Glomerular visceral epithelial cell (primary cell): Measurements from ENCODE around the gene MELK.
"Not testable (repeated sequence)": the region's sequence is repeated elsewhere in the genome, so short reads cannot be mapped to it uniquely, and the experiment has no call there.

ENCODE experiments used
- DNase-seq: peaks from one replicate; pipeline ENCODE4 v3.0.0-alpha.2; 2016; ENCODE audit errors: extremely low spot score

The MELK gene

DNA sequence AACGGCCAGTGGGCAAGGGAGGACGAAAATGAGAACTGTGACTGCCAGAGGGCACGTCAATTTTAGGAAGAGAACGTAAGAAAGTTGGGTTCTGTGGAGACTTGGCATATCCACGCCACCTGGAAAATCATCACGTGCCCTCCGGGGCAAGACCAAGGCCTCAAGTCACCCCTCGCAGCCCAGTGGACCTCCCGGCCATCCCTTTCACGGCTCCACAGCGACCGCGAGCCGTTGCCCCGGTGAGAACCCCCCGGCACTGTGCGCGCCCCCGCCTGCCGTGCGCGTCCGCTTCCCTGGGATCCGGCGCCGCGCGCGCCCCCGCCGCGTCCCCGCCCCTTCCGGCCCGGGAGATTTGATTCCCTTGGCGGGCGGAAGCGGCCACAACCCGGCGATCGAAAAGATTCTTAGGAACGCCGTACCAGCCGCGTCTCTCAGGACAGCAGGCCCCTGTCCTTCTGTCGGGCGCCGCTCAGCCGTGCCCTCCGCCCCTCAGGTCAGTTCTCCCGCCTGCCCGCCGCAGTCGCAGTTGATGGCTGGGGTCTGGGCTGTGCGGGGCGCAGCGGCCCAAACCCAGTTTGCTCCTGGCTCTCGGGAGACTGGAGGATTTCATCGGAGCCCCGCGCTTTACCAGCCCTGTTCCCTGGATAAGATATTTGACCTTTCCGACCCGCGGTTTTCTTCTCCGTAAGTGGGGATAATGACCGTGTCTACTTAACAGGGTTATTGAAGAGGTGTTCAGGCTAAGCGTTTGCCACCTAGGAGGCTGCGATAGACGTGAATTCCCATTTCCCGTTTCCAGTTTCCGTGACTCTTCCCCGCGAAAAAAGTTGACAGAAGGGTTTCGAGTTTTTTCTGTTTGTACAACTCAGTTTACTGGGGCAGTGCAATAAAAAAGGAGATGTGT is at the start of gene MELK:
Gene MELK, plus strand, starts transcription at position 381 of the 904 bp plus-strand sequence. CDS start 8,787 bp downstream, outside the sequence.
- peak; percentile 86 for DNase-seq

DNA sequence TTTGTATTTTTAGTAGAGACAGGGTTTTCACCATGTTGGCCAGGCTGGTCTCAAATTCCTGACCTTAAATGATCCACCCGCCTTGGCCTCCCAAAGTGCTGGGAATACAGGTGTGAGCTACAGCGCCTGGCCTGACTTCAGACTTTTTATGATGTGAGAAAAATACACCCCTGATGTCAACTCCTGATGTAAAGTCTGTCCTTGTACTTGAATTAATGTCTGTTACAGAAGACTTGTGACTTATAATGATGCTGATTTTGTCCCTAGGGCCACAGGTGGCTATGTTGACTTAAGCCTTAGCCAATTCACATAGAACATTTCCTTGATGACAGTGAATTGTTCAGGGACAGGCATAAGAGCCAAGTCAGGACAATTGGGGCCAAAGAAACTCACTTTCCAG is 42.5 kb upstream of the MELK start:
- no peak for DNase-seq

DNA sequence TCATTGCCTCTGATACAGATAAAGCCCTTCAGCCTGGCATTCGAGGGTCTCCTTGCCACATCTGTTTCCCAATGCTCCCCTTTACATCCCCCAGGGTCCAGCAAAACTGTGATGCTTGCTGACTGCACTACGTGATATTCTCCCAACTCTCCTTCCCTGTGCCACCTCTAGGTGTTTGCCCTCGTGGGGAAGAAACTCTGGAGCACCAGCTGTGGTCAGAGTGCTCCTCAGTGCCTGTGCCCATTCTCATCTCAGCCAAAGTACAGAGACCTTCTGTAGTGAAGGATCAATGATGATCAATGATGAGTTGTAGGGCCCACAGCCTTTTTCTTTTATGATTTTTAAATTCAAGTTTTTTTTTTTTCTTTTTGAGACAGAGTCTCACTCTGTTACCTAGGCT is 40.3 kb upstream of the MELK start:
- DNase-seq, result no peak

DNA sequence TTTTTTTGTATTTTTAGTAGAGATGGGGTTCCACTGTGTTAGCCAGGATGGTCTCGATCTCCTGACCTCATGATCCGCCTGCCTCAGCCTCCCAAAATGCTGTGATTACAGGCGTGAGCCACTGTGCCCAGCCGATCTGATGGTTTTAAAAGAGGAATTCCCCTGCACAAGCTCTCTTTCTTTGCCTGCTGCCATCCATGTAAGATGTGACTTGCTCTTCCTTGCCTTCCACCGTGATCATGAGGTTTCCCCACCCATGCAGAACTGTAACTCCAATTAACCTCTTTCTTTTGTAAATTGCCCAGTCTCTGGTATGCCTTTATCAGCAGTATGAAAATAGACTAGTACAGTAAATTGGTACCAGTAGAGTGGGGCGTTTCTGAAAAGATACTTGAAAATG is 39.0 kb upstream of the MELK start:
- not testable (repeated sequence) for DNase-seq

DNA sequence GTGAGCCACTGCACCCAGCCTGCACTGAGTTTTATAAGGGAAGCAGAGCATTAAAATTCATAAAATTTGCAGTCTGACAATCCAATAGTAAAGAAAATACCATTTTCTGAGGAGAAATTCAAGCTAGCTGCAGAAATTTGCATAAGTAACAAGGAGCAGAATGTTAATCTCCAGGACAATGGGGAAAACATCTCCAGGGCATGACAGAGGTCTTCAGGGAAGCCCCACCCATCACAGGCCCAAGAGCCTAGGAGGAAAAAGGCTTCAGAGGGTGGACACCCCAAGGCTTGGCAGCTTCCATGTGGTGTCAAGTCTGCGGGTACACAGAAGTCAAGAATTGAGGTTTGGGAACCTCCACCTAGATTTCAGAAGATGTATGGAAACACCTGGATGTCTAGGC is 37.6 kb upstream of the MELK start:
- no peak for DNase-seq

DNA sequence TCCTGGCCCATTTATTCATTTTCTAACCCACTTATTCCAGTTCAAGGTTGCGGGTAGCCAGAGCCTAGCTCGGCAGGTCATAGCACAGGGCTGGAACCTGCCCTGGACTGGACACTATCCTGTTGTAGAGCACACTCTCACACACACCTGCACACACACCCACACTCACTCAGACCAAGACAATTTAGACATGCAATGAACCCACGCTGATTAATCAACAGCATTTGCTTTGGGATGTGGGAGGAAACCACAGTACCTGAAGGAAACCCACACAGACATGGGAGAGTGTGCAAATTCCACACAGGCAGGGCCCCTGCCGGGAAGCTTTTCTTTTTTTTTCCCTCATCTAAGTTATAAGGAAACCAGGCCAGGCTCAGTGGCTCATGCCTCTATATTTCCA is 34.8 kb upstream of the MELK start:
- no peak for DNase-seq

DNA sequence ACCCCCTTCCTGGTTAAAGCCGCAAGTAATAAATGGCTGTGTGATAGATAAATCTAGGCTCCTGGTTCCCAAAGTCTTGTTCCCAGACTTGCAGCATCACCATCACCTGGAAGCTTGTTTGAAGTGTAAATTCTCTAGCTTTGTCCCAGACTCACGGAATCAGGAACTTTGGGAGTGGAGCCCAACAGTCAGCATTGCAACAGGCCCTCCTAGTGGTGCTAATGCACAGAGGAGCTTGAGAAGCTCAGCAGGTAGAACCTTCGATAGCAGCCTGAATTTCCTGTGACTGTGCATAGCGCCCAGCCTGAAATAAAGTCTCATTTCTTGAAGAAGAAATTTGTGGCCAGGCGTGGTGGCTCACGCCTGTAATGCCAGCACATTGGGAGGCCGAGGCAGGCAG is 30.3 kb upstream of the MELK start:
- no peak for DNase-seq

DNA sequence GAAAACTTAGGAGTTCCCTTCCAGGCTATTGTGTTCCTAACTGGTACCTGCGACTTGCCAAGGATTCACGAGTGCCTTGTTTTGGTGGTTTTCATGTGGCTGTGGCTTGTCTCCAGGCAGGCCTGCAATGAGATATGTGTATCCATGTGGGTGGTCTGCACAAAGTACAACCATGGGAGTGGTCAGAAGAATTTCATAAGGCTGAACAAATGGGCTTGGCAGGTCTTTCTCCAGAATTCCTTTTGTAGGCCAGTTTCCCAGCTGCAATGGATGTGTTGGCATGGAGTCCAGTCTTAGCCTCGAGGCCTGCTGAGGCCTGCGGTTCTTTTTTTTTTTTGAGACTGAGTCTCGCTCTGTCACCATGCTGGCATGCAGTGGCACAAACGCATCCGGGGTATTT is 28.8 kb upstream of the MELK start:
- no peak for DNase-seq

DNA sequence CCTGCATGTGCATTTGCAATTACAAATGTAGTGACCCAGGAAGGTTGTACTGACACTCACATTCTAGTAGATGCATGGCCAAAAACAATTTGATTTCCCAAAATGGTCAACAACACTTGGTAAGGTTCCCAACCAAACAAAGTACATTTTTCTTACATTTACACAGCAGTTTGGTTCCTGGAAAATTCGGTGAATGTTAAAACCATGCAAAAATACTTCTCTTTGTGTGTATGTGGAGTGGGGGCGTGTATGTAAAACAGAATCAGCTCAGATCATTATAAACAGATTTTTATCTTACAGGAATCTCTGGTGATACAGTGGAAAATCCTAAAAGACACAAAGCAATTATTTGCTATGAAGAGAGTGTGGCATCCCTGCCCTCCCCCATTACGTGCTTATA is 25.1 kb upstream of the MELK start:
- no peak for DNase-seq

DNA sequence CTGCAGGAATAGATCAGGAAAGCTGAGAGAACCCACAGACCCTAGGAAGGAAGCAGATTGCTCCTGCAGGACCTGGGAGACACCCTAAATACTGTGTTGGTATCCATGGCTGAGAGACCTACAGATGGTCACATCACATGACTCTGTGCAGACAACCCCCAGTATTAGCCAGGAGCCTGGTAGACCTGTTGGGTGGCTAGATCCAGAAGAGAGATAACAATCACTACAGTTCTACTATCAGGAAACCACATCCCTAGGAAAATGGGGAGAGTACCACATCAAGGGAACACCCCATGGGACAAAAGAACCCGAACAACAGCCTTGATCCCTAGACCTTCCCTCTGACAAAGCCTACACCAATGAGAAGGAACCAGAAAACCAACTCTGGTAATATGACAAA is 24.2 kb upstream of the MELK start:
- no peak for DNase-seq

DNA sequence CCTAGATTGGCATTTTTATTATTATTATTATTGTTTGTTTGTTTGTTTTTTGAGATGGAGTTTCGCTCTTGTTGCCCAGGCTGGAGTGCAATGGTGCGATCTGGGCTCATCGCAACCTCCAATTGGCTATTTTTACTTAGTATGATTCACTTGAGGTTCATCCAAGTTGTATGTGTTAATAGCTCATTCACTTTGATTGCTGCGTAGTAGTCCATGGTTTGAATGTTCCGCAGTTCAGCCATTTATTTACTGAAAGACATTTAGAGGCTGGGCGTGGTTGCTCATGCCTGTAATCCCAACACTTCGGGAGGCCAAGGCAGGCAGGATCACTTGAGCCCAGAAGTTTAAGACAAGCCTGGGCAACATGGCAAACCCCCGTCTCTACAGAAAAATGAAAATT is 22.6 kb upstream of the MELK start:
- no peak for DNase-seq

DNA sequence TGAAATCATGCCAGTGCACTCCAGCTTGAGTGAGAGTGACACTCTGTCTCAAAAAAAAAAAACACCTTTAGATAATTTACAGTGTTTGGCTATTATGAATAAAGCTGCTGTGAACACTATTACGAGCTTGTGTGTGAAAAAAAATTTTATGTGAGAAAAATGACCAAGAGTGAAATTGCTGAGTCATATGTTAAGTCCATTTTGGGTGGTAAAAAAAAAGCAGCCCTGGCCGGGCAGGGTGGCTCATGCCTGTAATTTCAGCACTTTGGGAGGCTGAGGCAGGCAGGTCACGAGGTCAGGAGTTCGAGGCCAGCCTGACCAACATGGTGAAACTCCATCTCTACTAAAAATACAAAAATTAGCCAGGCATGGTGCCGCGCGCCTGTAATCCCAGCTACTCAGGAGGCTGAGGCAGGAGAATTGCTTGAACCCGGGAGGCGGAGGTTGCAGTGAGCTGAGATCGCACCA is 22.0 kb upstream of the MELK start:
- not testable (repeated sequence) for DNase-seq

DNA sequence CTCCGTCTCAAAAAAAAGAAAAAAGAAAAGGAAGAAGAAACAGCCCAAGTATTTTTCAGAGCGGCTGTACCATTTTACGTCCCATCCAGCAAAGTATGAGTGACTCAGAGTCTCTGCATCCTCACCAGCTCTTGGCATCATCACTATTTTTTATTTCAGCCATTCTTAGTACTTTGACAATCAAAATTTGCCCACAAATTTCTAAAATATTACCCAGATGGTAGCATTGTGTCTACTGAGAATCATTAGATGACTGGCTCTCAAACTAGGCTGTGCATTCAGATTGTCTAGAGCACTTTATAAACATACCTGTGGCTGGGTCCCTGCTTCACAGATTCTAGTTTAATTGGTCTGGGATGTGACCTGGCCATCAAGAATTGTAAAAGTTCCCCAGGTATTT is 21.6 kb upstream of the MELK start:
- DNase-seq, result no peak

DNA sequence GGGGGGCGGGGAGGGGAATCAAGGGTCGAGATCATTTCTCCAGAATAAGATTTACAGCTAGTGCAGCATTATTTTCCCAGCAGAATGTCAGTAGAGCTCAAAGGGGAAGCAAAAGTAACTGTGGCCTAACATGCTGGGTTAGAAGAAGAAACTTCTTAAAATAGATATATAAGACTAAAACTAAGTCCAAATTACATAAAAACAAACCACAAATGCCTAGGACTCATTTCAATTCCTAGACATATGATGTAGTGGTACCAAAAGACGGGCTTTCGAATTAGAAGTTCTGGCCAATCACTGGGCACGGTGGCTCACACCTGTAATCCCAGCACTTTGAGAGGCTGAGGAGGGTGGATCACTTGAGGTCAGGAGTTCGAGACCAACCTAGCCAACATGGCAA is 20.8 kb upstream of the MELK start:
- no peak for DNase-seq

DNA sequence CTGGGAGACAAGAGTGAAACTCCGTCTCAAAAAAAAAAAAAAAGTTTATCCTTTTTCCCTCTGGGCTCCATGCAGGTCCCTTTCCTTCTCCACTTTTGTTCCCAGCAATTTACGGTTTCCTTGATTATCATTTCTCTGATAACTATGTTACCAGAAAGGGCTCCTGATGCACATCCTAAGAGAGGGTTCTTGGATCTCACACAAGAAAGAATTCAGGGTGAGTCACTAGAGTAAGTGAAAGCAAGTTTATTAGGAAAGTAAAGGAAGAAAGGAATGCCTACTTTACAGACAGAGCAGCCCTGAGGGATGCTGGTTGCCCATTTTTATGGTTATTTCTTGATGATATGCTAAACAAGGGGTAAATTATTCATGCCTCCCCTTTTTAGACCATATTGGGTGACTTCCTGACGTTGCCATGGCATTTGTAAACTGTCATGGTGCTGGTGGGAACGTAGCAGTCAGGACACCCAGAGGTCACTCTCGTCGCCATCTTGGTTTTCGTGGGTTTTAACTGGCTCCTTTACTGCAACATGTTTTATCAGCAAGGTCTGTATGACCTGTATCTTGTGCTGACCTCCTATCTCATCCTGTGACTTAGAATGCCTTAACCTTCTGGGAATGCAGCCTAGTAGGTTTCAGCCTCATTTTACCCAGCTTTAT is 13.5 kb upstream of the MELK start:
- DNase-seq, result no peak

DNA sequence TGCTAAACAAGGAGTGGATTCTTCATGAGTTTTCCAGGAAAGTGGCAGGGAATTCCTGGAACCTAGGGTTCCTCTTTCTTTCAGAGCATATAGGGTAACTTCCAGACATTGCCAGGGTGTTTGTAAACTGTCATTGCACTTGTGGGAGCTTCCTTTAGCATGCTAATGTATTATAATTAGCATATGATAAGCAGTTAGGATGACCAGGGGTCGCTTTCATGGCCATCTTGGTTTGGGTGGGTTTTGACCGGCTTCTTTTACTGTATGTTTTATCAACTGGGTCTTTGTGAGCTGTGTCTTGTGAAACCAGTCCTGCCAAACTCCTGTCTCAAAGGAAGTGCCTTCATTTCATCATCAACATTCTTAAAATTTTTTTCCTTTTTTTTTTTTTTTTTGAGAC is 11.9 kb upstream of the MELK start:
- DNase-seq, result no peak

DNA sequence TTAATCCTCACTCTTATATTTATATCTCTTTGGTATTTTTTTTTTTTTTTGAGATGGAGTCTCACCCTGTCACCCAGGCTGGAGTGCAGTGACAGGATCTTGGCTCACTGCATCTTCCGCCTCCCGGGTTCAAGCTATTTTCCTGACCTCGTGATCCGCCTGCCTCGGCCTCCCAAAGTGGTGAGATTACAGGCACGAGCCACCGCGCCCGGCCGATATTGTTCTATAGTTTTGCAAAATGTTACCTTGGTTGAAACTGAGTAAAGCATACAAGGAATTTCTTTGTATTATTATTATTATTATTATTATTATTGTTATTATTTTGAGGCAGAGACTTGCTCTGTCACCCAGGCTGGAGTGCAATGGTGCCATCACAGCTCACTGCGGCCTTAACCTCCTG is 9.9 kb upstream of the MELK start:
- not testable (repeated sequence) for DNase-seq

DNA sequence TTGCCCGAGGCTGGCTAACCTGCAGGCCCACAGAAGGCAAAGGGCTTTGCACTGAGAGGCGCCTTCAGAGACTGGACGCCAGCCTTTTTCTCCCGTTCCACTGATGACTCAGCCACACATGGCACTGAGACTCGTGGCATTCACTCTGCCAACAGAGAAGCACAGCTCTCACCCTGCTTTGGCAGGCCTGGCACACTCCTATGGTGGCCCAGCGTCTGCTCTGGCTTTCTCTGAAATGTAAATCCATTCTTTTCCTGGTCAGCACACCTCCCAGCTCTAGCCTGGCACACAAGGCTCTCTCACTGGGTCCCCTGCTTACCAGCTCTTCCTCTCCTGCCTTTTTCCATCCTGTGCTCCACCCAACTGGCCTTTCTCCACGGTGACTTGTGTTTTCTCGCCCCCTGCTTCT is 5.9 kb upstream of the MELK start:
- peak; percentile 27 for DNase-seq

DNA sequence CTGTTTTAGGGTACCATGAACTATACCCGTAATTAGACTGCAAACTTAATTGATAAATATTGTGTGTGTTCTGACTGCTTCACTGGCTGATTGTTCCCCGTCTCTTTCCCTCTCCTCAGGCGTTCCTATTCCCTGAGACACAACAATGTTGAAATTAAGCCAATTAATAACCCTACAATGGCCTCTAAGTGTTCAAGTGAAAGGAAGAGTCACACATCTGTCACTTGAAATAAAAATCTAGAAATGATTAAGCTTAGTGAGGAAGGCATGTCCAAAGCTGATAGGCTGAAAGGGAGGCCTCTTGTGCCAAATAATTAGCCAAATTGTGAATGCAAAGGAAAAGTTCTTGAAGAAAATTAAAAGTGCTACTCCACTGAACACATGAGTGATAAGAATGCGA is 4.0 kb upstream of the MELK start:
- not testable (repeated sequence) for DNase-seq

DNA sequence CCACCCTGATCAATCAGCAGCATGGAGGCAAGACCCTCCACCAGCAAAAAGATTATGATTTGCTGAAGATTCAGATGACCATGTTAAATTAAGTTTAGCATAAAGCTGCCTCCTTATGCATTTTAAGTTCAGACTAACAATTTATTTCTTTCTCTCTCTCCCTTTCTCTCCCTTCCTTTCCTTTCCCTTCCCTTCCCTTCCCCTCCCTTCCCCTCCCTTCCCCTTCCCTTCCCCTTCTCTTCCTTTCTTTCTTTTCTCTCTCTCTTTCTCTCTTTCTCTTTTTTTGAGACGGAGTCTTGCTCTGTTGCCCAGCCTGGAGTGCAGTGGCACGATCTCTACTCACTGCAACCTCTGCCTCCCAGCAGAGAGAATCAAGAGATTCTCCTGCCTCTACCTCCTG is 1.4 kb upstream of the MELK start:
- no peak for DNase-seq

DNA sequence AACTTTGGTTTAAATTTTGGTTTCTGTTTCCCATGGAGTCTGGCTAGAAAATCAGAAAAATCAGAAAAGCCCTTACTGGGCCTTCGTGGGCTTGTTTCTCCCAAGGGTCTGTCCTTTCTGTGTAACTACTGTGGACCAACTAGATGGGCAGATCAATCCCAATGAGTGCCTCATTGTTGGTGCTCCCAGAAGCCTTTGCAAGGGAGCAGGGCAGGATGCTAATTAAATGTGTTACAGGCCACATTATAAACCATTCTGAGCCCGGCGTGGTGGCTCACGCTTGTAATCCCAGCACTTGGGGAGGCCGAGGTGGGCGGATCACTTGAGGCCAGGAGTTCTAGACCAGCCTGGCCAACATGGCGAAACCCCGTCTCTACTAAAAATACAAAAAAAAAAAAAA is 1.4 kb downstream of the MELK start:
- not testable (repeated sequence) for DNase-seq

DNA sequence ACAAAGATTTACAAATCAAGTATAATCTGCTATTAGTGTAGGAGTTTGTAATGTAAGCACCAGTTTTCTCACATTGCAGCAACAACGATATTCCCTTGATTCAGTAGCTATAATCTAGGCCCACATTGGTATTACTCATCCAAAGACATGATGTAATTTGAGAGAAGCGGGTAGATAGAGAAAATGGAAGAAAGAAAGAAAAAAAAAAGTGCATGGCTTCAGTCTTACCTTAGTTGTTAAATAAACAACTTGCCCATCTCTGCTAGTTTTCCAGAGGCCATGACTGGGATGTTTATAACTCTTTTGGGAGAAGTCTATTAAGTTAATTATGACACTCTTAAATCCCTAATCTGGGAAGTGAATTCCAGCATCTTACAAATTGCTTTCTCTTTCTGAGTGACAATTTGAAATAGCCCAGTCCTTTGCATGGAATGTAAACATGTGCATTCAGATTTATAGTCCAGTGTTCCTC is 2.8 kb downstream of the MELK start:
- peak; percentile 46 for DNase-seq

DNA sequence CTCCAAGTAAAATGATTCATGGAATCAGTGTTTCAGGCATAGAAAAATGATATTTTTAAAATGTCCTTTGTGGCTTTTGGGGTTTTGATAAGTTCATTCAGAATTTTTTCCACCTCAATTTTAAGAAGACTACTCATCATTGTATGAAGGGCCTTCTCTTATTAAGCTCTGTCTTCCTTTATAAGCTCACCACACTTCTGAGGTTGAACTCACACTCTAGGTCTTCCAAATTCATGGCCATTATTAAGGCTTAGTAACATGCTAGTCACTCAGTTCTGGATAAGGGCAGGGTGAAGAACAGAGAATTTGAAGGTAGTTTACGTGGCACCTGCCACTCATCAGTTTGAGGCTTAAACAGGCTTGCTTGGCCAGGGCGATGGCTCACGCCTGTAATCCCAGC is 4.2 kb downstream of the MELK start:
- DNase-seq, result no peak
